ENCODE data around the gene KLHL18.
"Not testable (repeated sequence)": the region's sequence is repeated elsewhere in the genome, so short reads cannot be mapped to it uniquely, and the experiment has no call there.

The KLHL18 gene

GRCh38 chr3:47365213-47366153 is 82.7 kb downstream of the KLHL18 start:
- DNase-seq: no peak

- DNase-seq: no peak
These were observed 84.1 kb downstream of the KLHL18 start for GRCh38 chr3:47366833-47367232.

GRCh38 chr3:47367631-47368030 is 84.9 kb downstream of the KLHL18 start:
- DNase-seq: no peak

GRCh38 chr3:47370020-47370419 is 87.3 kb downstream of the KLHL18 start:
- DNase-seq: not testable (repeated sequence)

- peak; percentile 51 for DNase-seq
These were observed 88.3 kb downstream of the KLHL18 start for GRCh38 chr3:47370887-47371697.

GRCh38 chr3:47374587-47374986 is 91.8 kb downstream of the KLHL18 start:
- no peak for DNase-seq

GRCh38 chr3:47376393-47376792 is 93.6 kb downstream of the KLHL18 start:
- DNase-seq: no peak

- DNase-seq: no peak
These were observed 94.4 kb downstream of the KLHL18 start for GRCh38 chr3:47377186-47377585.

- DNase-seq: no peak
These were observed 96.1 kb downstream of the KLHL18 start for GRCh38 chr3:47378869-47379268.

GRCh38 chr3:47379411-47379899 is 96.7 kb downstream of the KLHL18 start:
- DNase-seq: no peak

GRCh38 chr3:47380026-47380600 is 97.4 kb downstream of the KLHL18 start:
- no peak for DNase-seq

- DNase-seq: peak; percentile 99
These were observed 98.0 kb downstream of the KLHL18 start, which contains the start of gene PTPN23 for GRCh38 chr3:47380601-47381316. Gene PTPN23 (plus strand): TSS chr3:47381021. CDS start chr3:47381097, 76 bp downstream.

GRCh38 chr3:47381317-47382157 is 98.8 kb downstream of the KLHL18 start:
- DNase-seq: peak; percentile 91

- no peak for DNase-seq
These were observed 101.7 kb downstream of the KLHL18 start for GRCh38 chr3:47384425-47384824.

GRCh38 chr3:47385007-47385406 is 102.3 kb downstream of the KLHL18 start:
- no peak for DNase-seq

GRCh38 chr3:47385796-47386195 is 103.1 kb downstream of the KLHL18 start:
- no peak for DNase-seq

GRCh38 chr3:47392933-47393332 is 110.2 kb downstream of the KLHL18 start:
- DNase-seq: no peak

GRCh38 chr3:47394140-47394870 is 111.6 kb downstream of the KLHL18 start:
- DNase-seq: no peak

- DNase-seq: no peak
These were observed 112.1 kb downstream of the KLHL18 start for GRCh38 chr3:47394881-47395280.
